Adrenal gland (tissue), 12 donors: ENCODE data around the gene VAMP3. TPM values are rescaled to one million over a fixed set of nuclear protein-coding genes. Genes with fewer than 3 reads are reported as not detected.

Source experiments
- DNase-seq, 7 donors: peaks; one replicate each; pipeline ENCODE4 v3.0.0-alpha.2; 2019 to 2020
- H3K27ac ChIP-seq, 5 donors: fragments of 200-600 bp; sonication (generic) in 4 of 5; 1 replicate in 3 of 5; 2 replicates in 2 of 5; pipeline versions ENCODE4 v1.5.1 to v1.8.0; 2016 to 2020; ENCODE audit warnings: mild to moderate bottlenecking in 1 of 5
- H3K27me3 ChIP-seq: fragments of 200-600 bp; 2 replicates; pipeline ENCODE4 v1.8.0; 2021
- H3K36me3 ChIP-seq, 2 donors: fragments of 200-600 bp; replicated peaks in 1 of 2; 1 replicate in 1 of 2; 2 replicates in 1 of 2; pipeline versions ENCODE4 v1.5.1 to v1.8.0; 2018 to 2022
- H3K4me1 ChIP-seq, 2 donors: fragments of 200-600 bp; replicated peaks in 1 of 2; 1 replicate in 1 of 2; 2 replicates in 1 of 2; pipeline versions ENCODE4 v1.5.1 to v1.8.0; 2018 to 2021
- H3K4me3 ChIP-seq, 4 donors: fragments of 200-600 bp; sonication (generic) in 3 of 4; one replicate each; pipeline ENCODE4 v1.5.1; 2016 to 2018
- H3K9me3 ChIP-seq, 3 donors: fragments of 200-600 bp; sonication (generic) in 1 of 3; replicated peaks in 1 of 3; 1 replicate in 2 of 3; 2 replicates in 1 of 3; pipeline versions ENCODE4 v1.5.1 to v1.8.0; 2016 to 2021
- POLR2A ChIP-seq, 2 donors: fragments of 450-650 bp; IDR thresholded peaks; one replicate each; pipeline ENCODE4 v1.6.1; 2017; ENCODE audit warnings: antibody characterized with exemption in 2 of 2, mild to moderate bottlenecking in 2 of 2, moderate library complexity in 1 of 2
- WGBS, 4 donors: extraction: QIAGEN DNeasy Blood & Tissue Kit in 2 of 4; methylation state at CpG; one replicate each; pipeline versions ENCODE4 v1.1.5 to v1.1.7; 2013 to 2017; 5-methylcytosine and 5-hydroxymethylcytosine counted together
- intact Hi-C, 2 donors: fragments of 100-400 bp; cut with DNase I; formaldehyde crosslinking; loops; one replicate each; pipeline versions ENCODE4 v1.14.1 to v1.15.0; 2022 to 2023
- polyA plus RNA-seq, 3 donors: library from polyadenylated mRNA; stranded (reverse); fragments of 200-250 nt in 2 of 3; fragments of 350-450 nt in 1 of 3; fragmentation: Illumina TruSeq in 1 of 3; extraction: RNeasy Lipid Tissue Mini Kit (QIAGEN cat#74804) in 1 of 3; gene quantifications; one replicate each; pipeline ENCODE4 v1.2.3, GENCODE V29; 2013 to 2014
- total RNA-seq, 9 donors: library from RNA; depleted of rRNA in 4 of 9; stranded (reverse); fragments of >200 nt in 4 of 9; fragments of 120-200 nt in 1 of 9; fragmentation: NEBNext Ultra II Directional in 1 of 9; extraction: Animal tissue kit (Norgen Biotek cat#: 25700) in 1 of 9; gene quantifications; one replicate each; pipeline versions ENCODE4 v1.1.0 to v1.2.4, GENCODE V29; 2013 to 2023
- TF ChIP-seq, protein P1 (sequence below), 6 experiments: fragments of 450-650 bp in 4 of 6; fragments of 200-600 bp in 2 of 6; sonication (generic) in 1 of 6; IDR thresholded peaks; 1 replicate in 5 of 6; 2 replicates in 1 of 6; pipeline versions ENCODE4 v1.5.1 to v1.8.0; 2016 to 2021; ENCODE audit warnings: antibody characterized with exemption in 6 of 6, mild to moderate bottlenecking in 2 of 6, moderate library complexity in 1 of 6
- donor health status: healthy with polysubstance abuse.
- donor health status: Bipolar disorder and iron deficiency.
- donor health status: DM: yes; HTN: yes; CAD: no.
- donor health status: DM: no; HTN: no; CAD: no.
- donor health status: DM: no; HTN: no; CAD: no.
- donor health status: DM: yes; HTN: yes; CAD: no.

Gene VAMP3
- total and polyA plus RNA-seq, 12 donors: 52.0 to 186 (median 114) TPM

DNA sequence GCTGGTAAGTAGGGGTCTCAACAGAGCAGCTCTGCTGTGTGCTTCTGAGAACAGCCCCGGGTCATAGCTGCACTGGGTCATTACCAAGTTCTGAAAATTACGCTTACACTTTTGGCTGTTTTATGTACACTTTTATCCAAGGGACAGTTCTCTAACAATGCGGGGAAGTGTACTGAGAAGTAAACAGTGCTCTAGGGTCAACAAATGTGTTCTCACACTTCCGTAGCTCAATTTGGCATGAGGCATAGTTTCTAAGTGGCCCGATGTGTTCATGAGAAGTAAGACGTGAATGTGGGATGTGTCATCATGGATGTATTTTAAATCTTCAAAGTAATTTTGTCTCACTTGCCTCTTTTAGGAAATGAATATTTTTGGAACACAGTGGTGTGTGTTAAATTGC, 10.9 kb upstream of the VAMP3 start:
- intact Hi-C loops: no loop called here
- no peak for TF ChIP-seq POLR2A (IDR thresholded peaks at IDR 0.05)
- TF ChIP-seq, protein P1, sequence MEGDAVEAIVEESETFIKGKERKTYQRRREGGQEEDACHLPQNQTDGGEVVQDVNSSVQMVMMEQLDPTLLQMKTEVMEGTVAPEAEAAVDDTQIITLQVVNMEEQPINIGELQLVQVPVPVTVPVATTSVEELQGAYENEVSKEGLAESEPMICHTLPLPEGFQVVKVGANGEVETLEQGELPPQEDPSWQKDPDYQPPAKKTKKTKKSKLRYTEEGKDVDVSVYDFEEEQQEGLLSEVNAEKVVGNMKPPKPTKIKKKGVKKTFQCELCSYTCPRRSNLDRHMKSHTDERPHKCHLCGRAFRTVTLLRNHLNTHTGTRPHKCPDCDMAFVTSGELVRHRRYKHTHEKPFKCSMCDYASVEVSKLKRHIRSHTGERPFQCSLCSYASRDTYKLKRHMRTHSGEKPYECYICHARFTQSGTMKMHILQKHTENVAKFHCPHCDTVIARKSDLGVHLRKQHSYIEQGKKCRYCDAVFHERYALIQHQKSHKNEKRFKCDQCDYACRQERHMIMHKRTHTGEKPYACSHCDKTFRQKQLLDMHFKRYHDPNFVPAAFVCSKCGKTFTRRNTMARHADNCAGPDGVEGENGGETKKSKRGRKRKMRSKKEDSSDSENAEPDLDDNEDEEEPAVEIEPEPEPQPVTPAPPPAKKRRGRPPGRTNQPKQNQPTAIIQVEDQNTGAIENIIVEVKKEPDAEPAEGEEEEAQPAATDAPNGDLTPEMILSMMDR (IDR thresholded peaks at IDR 0.05): no peak
- Histone ChIP-seq H3K36me3 (no peaks in the 10 kb centered on the region), H3K27ac (no peak overlapping the region), H3K4me1 (no peaks in the 10 kb centered on the region), H3K4me3 (no peak overlapping the region), H3K27me3 (no peaks in the 10 kb centered on the region), H3K9me3 (no peaks in the 10 kb centered on the region)
- no peak for DNase-seq
- 81 to 87% (median 82%) methylated on average over 6 of the region's 6 CpGs for WGBS, 4 donors

DNA sequence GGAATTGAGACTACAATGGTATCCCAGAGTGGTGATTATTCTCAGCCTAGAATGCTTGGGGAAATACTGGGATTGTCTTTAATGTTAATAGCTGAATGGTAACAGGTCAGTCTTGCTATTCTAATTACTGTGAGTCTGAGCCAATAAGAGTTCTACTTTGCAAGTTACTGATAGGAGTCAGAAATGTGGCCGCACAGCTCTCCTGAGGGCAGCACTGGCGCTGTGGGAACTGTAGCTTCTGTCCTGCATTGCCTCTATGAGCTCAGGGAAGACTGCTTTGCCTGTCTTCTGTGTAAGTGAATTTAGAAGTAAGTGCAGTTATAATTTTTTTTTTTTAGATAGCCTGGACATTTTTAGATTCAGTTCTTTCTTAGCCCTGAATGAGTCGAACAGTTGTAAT, 10.0 kb upstream of the VAMP3 start:
- WGBS, 4 donors: 85 to 94% (median 88%) methylated on average over 3 of the region's 3 CpGs
- intact Hi-C loops: no loop called here
- no peak for DNase-seq
- Histone ChIP-seq H3K4me1 (no peaks in the 10 kb centered on the region), H3K9me3 (no peaks in the 10 kb centered on the region), H3K4me3 (no peak overlapping the region), H3K27ac (no peak overlapping the region), H3K36me3 (no peaks in the 10 kb centered on the region), H3K27me3 (no peaks in the 10 kb centered on the region)
- TF ChIP-seq, protein P1 (IDR thresholded peaks at IDR 0.05): no peak
- no peak for TF ChIP-seq POLR2A (IDR thresholded peaks at IDR 0.05)

GRCh38 chr1:7767176-7767575, 3.9 kb upstream of the VAMP3 start:
- TF ChIP-seq POLR2A (IDR thresholded peaks at IDR 0.05): no peak
- TF ChIP-seq, protein P1 (IDR thresholded peaks at IDR 0.05): no peak
- Histone ChIP-seq H3K4me3 (no peak overlapping the region), H3K27me3 (no peaks in the 10 kb centered on the region), H3K36me3 (no peaks in the 10 kb centered on the region), H3K27ac (no peak overlapping the region), H3K4me1 (peaks cover 4 to 6% of the 10 kb centered on the region in 2 donors), H3K9me3 (no peaks in the 10 kb centered on the region)
- no peak for DNase-seq
- 62 to 79% (median 71%) methylated on average over 4 of the region's 4 CpGs for WGBS, 4 donors
- intact Hi-C loops: no loop called here

DNA sequence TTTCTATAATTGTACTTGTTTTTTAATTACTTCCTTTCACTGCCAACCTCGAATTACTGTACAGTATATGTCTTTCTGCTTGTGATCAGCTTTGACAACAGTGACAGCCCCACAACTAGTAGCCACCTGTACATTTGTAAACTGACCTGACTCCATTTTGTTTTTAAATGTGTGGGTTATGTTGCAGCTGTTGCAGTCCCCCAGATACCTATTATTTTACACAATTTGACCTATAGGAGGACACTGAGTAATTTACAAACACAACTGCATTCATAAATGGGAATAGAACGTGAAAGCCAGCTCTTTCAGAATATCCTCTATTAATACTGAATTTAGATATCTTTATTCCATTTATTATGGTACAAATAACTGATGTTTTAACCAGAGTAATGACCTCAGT, 2.5 kb upstream of the VAMP3 start:
- H3K4me3 ChIP-seq: no peak overlapping the region
- 46 to 63% (median 59%) methylated on average over 2 of the region's 2 CpGs for WGBS, 4 donors
- no peak overlapping the region for H3K27ac ChIP-seq
- DNase-seq: no peak
- TF ChIP-seq POLR2A (IDR thresholded peaks at IDR 0.05): no peak
- TF ChIP-seq, protein P1 (IDR thresholded peaks at IDR 0.05): no peak
- no peaks in the 10 kb centered on the region for H3K36me3 ChIP-seq
- H3K9me3 ChIP-seq: no peaks in the 10 kb centered on the region
- peaks cover 7 to 14% of the 10 kb centered on the region in 2 donors for H3K4me1 ChIP-seq
- intact Hi-C loops: no loop called here
- no peaks in the 10 kb centered on the region for H3K27me3 ChIP-seq
